Measurements from ENCODE around the gene RPTOR. TPM values are rescaled to one million over a fixed set of nuclear protein-coding genes. Genes with fewer than 3 reads are reported as not detected.

Gene RPTOR
- total RNA-seq, 1 donor from 2014 or later = 32.0 TPM

DNA sequence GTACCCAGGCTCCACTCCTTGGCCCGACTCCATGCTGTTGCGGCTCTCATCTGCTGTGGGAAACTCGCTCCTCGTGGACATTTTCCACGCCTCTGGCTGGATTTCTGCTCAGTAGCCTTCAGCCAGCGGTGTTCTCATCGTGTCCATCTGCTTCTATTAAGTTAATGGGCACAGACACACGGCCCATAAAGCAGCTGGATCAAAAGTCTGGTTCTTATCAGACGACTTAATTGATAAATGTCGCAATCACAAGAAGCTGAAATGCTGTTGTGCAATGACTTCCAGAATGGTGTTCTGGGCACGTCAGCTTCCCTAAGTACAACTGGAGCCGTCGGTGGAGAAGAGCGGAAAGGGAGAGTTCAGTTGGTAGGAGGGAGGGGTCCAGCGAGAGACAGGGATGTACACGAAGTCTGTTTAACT is 235.3 kb downstream of the RPTOR start:
- H2AFZ ChIP-seq (ENCODE audit: low read depth, low read length) = no peak overlapping the region
- H3K9ac ChIP-seq (ENCODE audit: low read length) = no peak overlapping the region
- no peak overlapping the region for H3K4me3 ChIP-seq (ENCODE audit: insufficient read depth, low read depth, low read length)
- H3K9me3 ChIP-seq (ENCODE audit: insufficient read depth, low read depth, low read length) = no peaks in the 10 kb centered on the region
- H3K79me2 ChIP-seq (ENCODE audit: insufficient read depth, low read length) = no peaks in the 10 kb centered on the region
- FAIRE-seq = no peak
- TF ChIP-seq, protein P1, sequence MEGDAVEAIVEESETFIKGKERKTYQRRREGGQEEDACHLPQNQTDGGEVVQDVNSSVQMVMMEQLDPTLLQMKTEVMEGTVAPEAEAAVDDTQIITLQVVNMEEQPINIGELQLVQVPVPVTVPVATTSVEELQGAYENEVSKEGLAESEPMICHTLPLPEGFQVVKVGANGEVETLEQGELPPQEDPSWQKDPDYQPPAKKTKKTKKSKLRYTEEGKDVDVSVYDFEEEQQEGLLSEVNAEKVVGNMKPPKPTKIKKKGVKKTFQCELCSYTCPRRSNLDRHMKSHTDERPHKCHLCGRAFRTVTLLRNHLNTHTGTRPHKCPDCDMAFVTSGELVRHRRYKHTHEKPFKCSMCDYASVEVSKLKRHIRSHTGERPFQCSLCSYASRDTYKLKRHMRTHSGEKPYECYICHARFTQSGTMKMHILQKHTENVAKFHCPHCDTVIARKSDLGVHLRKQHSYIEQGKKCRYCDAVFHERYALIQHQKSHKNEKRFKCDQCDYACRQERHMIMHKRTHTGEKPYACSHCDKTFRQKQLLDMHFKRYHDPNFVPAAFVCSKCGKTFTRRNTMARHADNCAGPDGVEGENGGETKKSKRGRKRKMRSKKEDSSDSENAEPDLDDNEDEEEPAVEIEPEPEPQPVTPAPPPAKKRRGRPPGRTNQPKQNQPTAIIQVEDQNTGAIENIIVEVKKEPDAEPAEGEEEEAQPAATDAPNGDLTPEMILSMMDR (IDR thresholded peaks at IDR 0.05; ENCODE audit: insufficient read depth, low read depth, low read length) = no peak
- no peak for TF ChIP-seq EZH2 (IDR thresholded peaks at IDR 0.05; ENCODE audit: insufficient read depth, low read length)
- H3K4me1 ChIP-seq (ENCODE audit: insufficient read depth, low read length) = peaks cover 12% of the 10 kb centered on the region
- Mint-ChIP-seq H3K9me3 (ENCODE audit: unreplicated experiment) (no peaks in the 10 kb centered on the region), H3K4me3 (ENCODE audit: unreplicated experiment) (no peak overlapping the region), H3K36me3 (ENCODE audit: low read depth, unreplicated experiment) (peaks cover 19% of the 10 kb centered on the region), H3K4me1 (ENCODE audit: low read depth, unreplicated experiment) (peaks cover 19% of the 10 kb centered on the region), H3K27me3 (ENCODE audit: low read depth, unreplicated experiment) (no peaks in the 10 kb centered on the region), H3K27ac (ENCODE audit: unreplicated experiment) (no peak overlapping the region)
- DNase-seq (ENCODE audit: low read depth) = no peak
- H3K4me2 ChIP-seq (ENCODE audit: low read length) = no peak overlapping the region
- H3K27ac ChIP-seq (ENCODE audit: low read depth, low read length) = no peak overlapping the region
- no peaks in the 10 kb centered on the region for H3K27me3 ChIP-seq (ENCODE audit: insufficient read depth, low read length)
- H3K36me3 ChIP-seq (ENCODE audit: insufficient read depth, low read length) = peaks cover 2% of the 10 kb centered on the region
- no peaks in the 10 kb centered on the region for H4K20me1 ChIP-seq (ENCODE audit: insufficient read depth, low read length)

DNA sequence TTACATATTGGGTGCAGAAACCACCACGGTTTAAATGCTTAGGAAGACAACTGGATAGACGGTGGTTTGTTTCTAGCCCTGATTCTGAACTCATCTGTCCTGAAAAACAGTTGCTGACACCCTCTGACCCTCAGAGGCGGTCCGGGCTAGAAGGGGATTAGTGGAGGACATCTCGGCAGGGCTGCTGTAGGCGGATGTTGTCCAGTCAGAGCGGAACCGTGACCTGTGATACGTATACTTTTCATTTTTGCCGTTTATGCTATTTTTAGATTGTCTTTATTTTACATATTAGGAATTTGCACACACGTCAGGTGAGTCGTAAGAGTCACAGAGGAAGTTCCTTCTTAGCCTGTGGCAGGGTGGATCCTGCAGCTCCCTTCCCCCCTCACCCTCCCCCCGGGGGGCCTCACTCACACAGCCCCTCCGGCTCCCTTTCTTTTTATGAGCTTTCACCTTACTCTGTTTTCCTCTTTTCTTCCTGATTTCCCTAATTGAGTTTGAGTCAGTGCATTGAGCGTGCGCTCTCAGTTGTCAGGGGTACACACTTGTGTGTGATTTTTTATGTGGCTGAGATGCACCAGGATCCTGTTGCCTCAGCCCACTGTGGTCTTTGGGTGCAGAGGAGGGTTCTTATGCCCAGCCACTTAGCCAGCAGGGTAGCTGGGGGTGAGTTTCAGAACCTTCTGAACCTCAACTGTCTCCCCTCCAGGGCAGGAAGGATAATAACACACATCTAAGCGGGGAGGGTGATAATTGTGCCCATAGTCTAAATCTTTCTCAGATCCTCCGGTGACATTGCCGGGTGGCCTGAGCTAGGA is 236.0 kb downstream of the RPTOR start:
- Histone ChIP-seq H3K4me1 (ENCODE audit: insufficient read depth, low read length) (peaks cover 12% of the 10 kb centered on the region), H3K27ac (ENCODE audit: low read depth, low read length) (no peak overlapping the region), H3K36me3 (ENCODE audit: insufficient read depth, low read length) (peaks cover 2% of the 10 kb centered on the region), H3K27me3 (ENCODE audit: insufficient read depth, low read length) (no peaks in the 10 kb centered on the region), H3K79me2 (ENCODE audit: insufficient read depth, low read length) (no peaks in the 10 kb centered on the region), H3K9ac (ENCODE audit: low read length) (no peak overlapping the region), H3K9me3 (ENCODE audit: insufficient read depth, low read depth, low read length) (no peaks in the 10 kb centered on the region), H2AFZ (ENCODE audit: low read depth, low read length) (no peak overlapping the region), H3K4me2 (ENCODE audit: low read length) (peak overlapping the region; percentile 1), H4K20me1 (ENCODE audit: insufficient read depth, low read length) (no peaks in the 10 kb centered on the region), H3K4me3 (ENCODE audit: insufficient read depth, low read depth, low read length) (no peak overlapping the region)
- peaks cover 19% of the 10 kb centered on the region for H3K4me1 Mint-ChIP-seq (ENCODE audit: low read depth, unreplicated experiment)
- peak overlapping the region; percentile 48 for H3K27ac Mint-ChIP-seq (ENCODE audit: unreplicated experiment)
- H3K9me3 Mint-ChIP-seq (ENCODE audit: unreplicated experiment) = no peaks in the 10 kb centered on the region
- H3K27me3 Mint-ChIP-seq (ENCODE audit: low read depth, unreplicated experiment) = no peaks in the 10 kb centered on the region
- DNase-seq (ENCODE audit: low read depth) (no peak), FAIRE-seq (no peak)
- peaks cover 19% of the 10 kb centered on the region for H3K36me3 Mint-ChIP-seq (ENCODE audit: low read depth, unreplicated experiment)
- TF ChIP-seq, protein P1 (IDR thresholded peaks at IDR 0.05; ENCODE audit: insufficient read depth, low read depth, low read length) = no peak
- no peak for TF ChIP-seq EZH2 (IDR thresholded peaks at IDR 0.05; ENCODE audit: insufficient read depth, low read length)
- no peak overlapping the region for H3K4me3 Mint-ChIP-seq (ENCODE audit: unreplicated experiment)

DNA sequence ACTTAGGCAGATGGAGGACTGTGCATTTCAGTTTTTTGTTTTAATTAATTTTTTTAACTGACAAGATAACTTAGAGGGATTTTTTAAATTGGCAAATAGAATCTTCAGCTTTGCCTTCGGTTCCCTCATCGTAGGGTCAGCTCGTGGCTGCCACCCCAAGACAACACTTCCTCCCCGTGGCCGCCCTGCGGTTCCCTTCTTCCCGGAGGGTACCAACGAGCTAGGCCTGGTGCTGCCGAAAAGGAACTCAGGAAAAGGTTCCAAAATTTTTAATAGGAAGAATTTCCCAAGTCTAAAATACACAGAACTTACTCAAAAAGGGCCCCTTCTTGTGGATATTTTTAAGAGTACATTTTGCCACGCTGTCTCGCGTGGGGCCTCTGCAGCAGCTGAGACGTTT is 236.6 kb downstream of the RPTOR start:
- Histone ChIP-seq H3K27ac (ENCODE audit: low read depth, low read length) (no peak overlapping the region), H4K20me1 (ENCODE audit: insufficient read depth, low read length) (no peaks in the 10 kb centered on the region), H3K4me2 (ENCODE audit: low read length) (no peak overlapping the region), H3K27me3 (ENCODE audit: insufficient read depth, low read length) (no peaks in the 10 kb centered on the region), H3K4me3 (ENCODE audit: insufficient read depth, low read depth, low read length) (no peak overlapping the region), H3K4me1 (ENCODE audit: insufficient read depth, low read length) (peaks cover 12% of the 10 kb centered on the region), H3K36me3 (ENCODE audit: insufficient read depth, low read length) (peaks cover 2% of the 10 kb centered on the region), H3K79me2 (ENCODE audit: insufficient read depth, low read length) (no peaks in the 10 kb centered on the region), H3K9ac (ENCODE audit: low read length) (no peak overlapping the region), H2AFZ (ENCODE audit: low read depth, low read length) (no peak overlapping the region), H3K9me3 (ENCODE audit: insufficient read depth, low read depth, low read length) (no peaks in the 10 kb centered on the region)
- Mint-ChIP-seq H3K36me3 (ENCODE audit: low read depth, unreplicated experiment) (peaks cover 19% of the 10 kb centered on the region), H3K27ac (ENCODE audit: unreplicated experiment) (no peak overlapping the region), H3K9me3 (ENCODE audit: unreplicated experiment) (no peaks in the 10 kb centered on the region), H3K27me3 (ENCODE audit: low read depth, unreplicated experiment) (no peaks in the 10 kb centered on the region), H3K4me3 (ENCODE audit: unreplicated experiment) (no peak overlapping the region), H3K4me1 (ENCODE audit: low read depth, unreplicated experiment) (peaks cover 19% of the 10 kb centered on the region)
- TF ChIP-seq EZH2 (IDR thresholded peaks at IDR 0.05; ENCODE audit: insufficient read depth, low read length) = no peak
- TF ChIP-seq, protein P1 (IDR thresholded peaks at IDR 0.05; ENCODE audit: insufficient read depth, low read depth, low read length) = no peak
- DNase-seq (ENCODE audit: low read depth) = no peak
- no peak for FAIRE-seq
